ENCODE results near the gene ZNF625.
A peak's percentile ranks its signal among the peaks of the same experiment; 100 is the strongest.

The ZNF625 gene

GRCh38 chr19:12156223-12157058, at the start of gene ZNF625:
TSS of gene ZNF625 (minus strand) at chr19:12156734. CDS start at chr19:12156558, 176 bp downstream.
- DNase-seq (ENCODE audit: low read depth in 2 of 2): peak in 1 of 2 donors; percentile 25

DNA sequence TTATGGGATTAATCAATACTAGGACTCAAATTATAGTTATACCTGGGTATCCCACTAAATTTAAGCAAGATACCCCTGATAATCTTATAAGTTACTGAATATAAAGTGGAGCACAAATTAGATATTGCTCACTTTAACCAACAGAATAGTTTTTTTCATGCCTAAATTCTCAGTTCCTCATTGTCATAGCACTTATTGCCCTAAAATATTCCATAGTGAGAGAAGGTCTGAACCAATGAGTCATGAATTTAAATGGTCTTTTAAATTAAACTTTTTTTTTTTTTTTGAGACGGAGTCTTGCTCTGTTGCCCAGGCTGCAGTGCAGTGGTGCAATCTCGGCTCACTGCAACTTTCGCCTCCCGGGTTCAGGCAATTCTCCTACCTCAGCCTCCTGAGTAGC, 48.8 kb upstream of the ZNF625 start:
- no peak for DNase-seq (ENCODE audit: low read depth in 2 of 2)

GRCh38 chr19:12202250-12202649, 45.7 kb upstream of the ZNF625 start:
- peak; percentile 9 to 42 for DNase-seq (ENCODE audit: low read depth in 2 of 2)

GRCh38 chr19:12199757-12200419, 43.4 kb upstream of the ZNF625 start:
- DNase-seq (ENCODE audit: low read depth in 2 of 2): no peak

GRCh38 chr19:12198136-12198535, 41.6 kb upstream of the ZNF625 start:
- no peak for DNase-seq (ENCODE audit: low read depth in 2 of 2)

- peak; percentile 37 to 69 for DNase-seq (ENCODE audit: low read depth in 2 of 2)
These were observed 38.5 kb upstream of the ZNF625 start for GRCh38 chr19:12194827-12195731.

GRCh38 chr19:12187625-12188024, 31.1 kb upstream of the ZNF625 start:
- no peak for DNase-seq (ENCODE audit: low read depth in 2 of 2)

DNA sequence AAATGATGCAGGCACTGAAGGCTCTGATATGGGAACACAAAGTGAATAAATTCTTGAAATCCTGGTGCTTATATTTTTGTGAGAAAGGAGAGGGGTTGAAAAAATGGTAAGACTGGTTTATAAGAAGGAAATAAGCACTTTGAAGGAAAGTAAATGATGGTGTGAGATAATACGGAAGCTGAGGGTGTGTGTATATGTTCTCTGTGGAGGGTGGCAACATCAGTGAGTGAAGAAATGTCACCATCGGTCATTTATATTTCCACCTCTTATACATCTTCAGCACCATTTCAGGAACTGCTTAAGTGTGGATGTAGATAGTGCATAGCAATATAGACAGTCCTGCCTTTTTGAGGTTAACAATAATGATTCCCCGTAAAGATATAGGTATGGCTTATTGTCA, 23.8 kb upstream of the ZNF625 start:
- no peak for DNase-seq (ENCODE audit: low read depth in 2 of 2)

- no peak for DNase-seq (ENCODE audit: low read depth in 2 of 2)
These were observed 10.1 kb upstream of the ZNF625 start for GRCh38 chr19:12166626-12167025.

- no peak for DNase-seq (ENCODE audit: low read depth in 2 of 2)
These were observed 7.3 kb upstream of the ZNF625 start for GRCh38 chr19:12163826-12164225.

GRCh38 chr19:12162882-12163806, 6.6 kb upstream of the ZNF625 start, which contains the start of gene ZNF136:
TSS of gene ZNF136 (plus strand) at chr19:12163096. CDS start at chr19:12163204, 108 bp downstream.
- peak; percentile 84 to 88 for DNase-seq (ENCODE audit: low read depth in 2 of 2)

DNA sequence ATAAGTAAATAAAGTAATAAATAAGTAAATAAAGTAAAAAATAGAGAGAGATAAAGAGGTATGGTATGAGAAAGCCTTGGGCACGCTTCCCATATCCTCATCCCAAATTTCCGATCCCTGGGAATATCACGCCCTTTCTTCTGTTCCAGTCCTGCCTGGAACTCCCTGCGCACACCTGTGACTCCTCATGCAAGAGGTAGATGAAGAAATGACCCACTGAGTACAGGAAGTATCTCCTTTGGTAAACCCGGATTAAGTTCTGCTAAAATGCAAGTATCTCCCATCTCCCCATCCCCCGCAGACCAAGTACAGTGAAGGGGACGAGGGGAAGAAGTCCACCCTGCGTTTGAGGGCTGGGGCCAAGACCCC, 6.0 kb upstream of the ZNF625 start:
- DNase-seq (ENCODE audit: low read depth in 2 of 2): no peak

DNA sequence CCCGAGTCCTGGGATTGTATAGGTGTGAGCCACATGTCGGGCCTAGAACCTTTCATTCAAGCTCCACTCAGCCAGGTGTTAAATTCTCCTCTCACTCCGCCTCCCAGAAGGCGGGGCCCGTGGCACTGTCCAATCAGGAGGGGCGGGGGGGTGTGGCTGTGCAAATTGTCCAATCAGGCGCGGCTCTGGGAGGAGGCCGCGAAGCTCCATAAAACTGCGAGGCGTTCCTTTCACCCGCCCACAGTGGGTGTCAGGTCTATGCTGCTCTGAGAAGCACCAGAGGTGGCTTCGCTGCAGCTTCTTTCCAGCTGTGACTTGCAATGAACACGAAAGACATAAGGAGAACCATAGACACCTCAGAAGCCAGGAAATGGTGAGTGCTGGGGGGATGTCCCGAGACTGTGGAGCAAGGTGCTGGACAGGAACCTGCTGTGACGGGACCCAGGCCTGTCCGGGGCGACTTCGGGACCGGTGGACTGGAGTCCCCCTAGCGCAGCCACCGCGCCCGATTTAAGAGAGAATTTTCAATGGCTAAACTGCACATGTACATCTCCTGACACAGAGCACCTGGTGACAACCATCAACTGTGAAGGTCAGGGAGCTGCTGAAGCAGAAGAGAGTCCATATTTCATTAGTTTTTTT, 3.4 kb upstream of the ZNF625 start:
- DNase-seq (ENCODE audit: low read depth in 2 of 2): no peak

DNA sequence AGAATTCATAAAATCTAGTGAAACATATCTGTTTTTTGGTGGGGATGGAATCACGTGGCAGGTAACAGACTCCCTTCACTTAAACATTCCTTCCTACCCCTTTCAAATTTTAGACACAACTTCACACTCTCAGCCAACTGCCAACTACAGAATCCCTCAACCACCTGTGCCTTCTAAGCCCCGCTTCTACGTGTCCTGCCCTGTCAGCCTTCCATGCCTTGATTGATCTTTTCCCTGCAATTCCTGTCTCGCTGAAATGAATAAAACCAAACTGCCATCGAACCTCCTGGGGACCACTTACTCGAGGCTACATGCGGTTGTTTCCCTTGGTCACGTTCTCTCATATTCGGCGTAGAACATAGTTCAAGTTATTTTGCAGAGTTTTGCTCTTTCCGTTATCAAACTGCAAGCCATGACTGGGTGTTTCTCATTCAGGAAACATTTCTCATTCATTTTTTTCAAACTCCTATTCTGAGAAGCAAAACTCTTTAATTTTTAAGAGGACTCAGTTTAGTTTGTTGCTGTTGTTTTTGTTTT, 1.1 kb downstream of the ZNF625 start:
- no peak for DNase-seq (ENCODE audit: low read depth in 2 of 2)

DNA sequence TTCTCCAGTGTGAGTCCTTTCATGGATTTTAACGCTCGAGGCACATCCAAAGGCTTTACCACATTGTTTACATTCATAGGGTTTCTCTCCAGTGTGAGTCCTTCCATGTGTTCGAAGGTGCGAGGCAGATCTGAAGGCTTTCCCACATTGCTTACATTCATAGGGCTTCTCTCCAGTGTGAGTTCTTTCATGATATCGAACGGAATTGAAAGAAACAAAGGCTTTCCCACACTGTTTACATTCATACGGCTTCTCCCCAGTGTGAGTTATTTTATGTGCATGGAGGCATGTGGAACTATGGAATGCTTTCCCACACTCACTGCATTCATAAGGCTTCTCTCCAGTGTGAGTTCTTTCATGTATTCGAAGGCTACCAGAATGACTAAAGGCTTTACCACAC, 11.2 kb downstream of the ZNF625 start:
- no peak for DNase-seq (ENCODE audit: low read depth in 2 of 2)

- no peak for DNase-seq (ENCODE audit: low read depth in 2 of 2)
These were observed 15.2 kb downstream of the ZNF625 start for GRCh38 chr19:12141405-12141736.

DNA sequence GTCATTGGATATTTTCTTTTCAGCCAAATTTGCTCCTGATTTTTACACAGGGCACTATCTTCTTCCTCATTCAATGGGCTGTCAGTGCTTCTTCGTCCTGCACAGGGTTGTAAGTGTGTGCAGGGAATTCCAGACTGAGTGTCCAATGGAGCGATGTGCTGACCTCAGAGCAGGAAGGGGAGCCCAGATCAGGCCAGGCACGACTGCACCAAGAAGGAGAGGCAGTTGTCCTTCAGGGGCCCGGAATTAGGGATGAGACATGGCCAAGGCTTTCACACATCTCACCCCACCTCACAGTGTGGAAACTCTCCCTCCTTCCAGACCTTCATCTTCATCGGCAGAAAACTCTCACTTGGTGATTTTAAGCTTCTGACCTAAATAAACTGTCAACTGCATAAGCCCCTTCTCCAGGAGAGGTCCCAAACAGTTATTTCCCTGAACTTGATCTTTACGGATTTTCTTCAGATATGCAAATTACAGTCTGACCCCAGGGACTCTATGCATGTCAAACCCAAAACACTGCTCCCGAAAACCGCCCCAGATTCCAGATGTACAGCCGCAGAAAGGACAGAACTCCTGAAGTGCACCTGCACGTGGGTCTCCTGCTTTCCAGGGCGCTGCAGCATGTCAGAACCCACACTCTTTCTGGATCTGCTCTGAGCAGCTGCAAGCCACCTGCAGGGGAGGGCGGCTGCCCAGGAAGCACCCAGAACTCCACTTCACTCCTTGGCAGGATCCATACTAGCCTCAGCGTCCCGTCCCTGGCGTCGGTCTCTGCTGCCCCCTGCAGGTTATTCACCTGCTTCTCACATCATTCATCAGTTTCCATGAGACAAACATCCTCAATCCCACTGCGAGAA, 15.8 kb downstream of the ZNF625 start:
- peak; percentile 65 to 79 for DNase-seq (ENCODE audit: low read depth in 2 of 2)

- peak; percentile 85 to 90 for DNase-seq (ENCODE audit: low read depth in 2 of 2)
These were observed 16.5 kb downstream of the ZNF625 start, which contains the start of gene ZNF20 for GRCh38 chr19:12139885-12140544. TSS of gene ZNF20 (minus strand) at chr19:12140350. CDS start at chr19:12140182, 168 bp downstream.

- no peak for DNase-seq (ENCODE audit: low read depth in 2 of 2)
These were observed 17.3 kb downstream of the ZNF625 start for GRCh38 chr19:12139269-12139668.
